ENCODE data around the gene IHH. TPM values are rescaled to one million over a fixed set of nuclear protein-coding genes. Genes with fewer than 3 reads are reported as not detected.

IHH gene
- polyA plus RNA-seq, 3 donors, result not detected

DNA sequence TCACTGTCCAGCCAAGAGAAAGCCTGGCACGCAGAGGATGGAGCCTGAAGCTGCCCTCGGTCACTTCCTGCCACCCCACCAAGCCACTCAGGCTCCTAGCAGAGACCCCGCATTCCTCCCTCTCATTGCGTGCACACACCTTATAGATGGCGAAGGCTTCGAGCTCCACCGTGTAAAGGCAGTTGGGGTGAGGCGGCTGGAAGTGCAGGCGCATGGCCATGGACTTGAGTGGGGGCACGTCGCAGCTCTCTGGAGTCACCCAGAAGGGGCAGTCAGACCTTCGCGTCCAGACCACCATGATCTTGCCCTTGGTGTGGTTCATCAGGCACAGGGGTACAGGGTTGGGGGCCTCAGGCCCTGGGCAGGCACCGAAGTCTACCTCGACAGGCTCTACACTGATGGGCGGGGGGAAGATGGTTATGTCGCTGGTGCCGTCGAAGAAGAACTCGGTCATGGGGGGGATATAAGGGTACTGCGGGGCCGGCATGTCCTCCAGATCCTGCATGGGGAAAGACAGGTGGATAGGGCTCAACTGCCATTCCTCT, 33.1 kb downstream of the IHH start:
- H3K27ac Mint-ChIP-seq, result no peak overlapping the region
- peaks cover 0 to 1% (median 0%) of the 10 kb centered on the region in 7 donors for H3K9me3 Mint-ChIP-seq
- H3K27me3 Mint-ChIP-seq (ENCODE audit: low read depth in 3 of 3), result peaks cover 13 to 23% (median 18%) of the 10 kb centered on the region in 3 donors
- Histone ChIP-seq H3K4me1 (ENCODE audit: control insufficient read depth in 1 of 2, insufficient read depth in 2 of 2, low read length in 2 of 2) (no peaks in the 10 kb centered on the region), H3K79me2 (ENCODE audit: insufficient read depth, low read length) (no peaks in the 10 kb centered on the region), H4K20me1 (ENCODE audit: insufficient read depth, low read length) (no peaks in the 10 kb centered on the region), H3K4me3 (replicated peaks in 1 of 3; ENCODE audit: low read depth in 2 of 3, low read length in 3 of 3) (no peak overlapping the region), H3K27me3 (ENCODE audit: control insufficient read depth in 2 of 2, insufficient read depth in 2 of 2, low read length in 2 of 2) (peaks cover 0 to 3% of the 10 kb centered on the region in 2 donors), H3K36me3 (replicated peaks in 1 of 2; ENCODE audit: control insufficient read depth in 1 of 2, insufficient read depth in 2 of 2, low read length in 2 of 2) (no peaks in the 10 kb centered on the region), H3K9ac (ENCODE audit: insufficient read depth, low read length, poor library complexity, severe bottlenecking) (no peak overlapping the region), H3K27ac (ENCODE audit: low read depth in 1 of 2, low read length in 2 of 2) (no peak overlapping the region), H2AFZ (ENCODE audit: insufficient read depth, low read depth, low read length, poor library complexity, severe bottlenecking) (no peak overlapping the region), H3K4me2 (replicated peaks; ENCODE audit: extremely low read depth, low read length, poor library complexity, severe bottlenecking) (no peak overlapping the region), H3K9me3 (replicated peaks in 1 of 2; ENCODE audit: control insufficient read depth in 1 of 2, insufficient read depth in 1 of 2, low read length in 2 of 2) (no peaks in the 10 kb centered on the region)
- DNase-seq, result no peak
- TF ChIP-seq, protein P1, sequence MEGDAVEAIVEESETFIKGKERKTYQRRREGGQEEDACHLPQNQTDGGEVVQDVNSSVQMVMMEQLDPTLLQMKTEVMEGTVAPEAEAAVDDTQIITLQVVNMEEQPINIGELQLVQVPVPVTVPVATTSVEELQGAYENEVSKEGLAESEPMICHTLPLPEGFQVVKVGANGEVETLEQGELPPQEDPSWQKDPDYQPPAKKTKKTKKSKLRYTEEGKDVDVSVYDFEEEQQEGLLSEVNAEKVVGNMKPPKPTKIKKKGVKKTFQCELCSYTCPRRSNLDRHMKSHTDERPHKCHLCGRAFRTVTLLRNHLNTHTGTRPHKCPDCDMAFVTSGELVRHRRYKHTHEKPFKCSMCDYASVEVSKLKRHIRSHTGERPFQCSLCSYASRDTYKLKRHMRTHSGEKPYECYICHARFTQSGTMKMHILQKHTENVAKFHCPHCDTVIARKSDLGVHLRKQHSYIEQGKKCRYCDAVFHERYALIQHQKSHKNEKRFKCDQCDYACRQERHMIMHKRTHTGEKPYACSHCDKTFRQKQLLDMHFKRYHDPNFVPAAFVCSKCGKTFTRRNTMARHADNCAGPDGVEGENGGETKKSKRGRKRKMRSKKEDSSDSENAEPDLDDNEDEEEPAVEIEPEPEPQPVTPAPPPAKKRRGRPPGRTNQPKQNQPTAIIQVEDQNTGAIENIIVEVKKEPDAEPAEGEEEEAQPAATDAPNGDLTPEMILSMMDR (IDR thresholded peaks at IDR 0.05), result no peak
- intact Hi-C loops (cut with micrococcal nuclease), result loop anchor here in 1 of 2 donors (2.0 kb wide), 1 partner anchor 127 kb away; no protein-coding TSS in a partner anchor
- WGBS (ENCODE audit: insufficient coverage), result 92% methylated on average over 18 of the region's 22 CpGs
- H3K4me3 Mint-ChIP-seq, result no peak overlapping the region
- H3K4me1 Mint-ChIP-seq, result no peaks in the 10 kb centered on the region
- H3K36me3 Mint-ChIP-seq, result no peaks in the 10 kb centered on the region

DNA sequence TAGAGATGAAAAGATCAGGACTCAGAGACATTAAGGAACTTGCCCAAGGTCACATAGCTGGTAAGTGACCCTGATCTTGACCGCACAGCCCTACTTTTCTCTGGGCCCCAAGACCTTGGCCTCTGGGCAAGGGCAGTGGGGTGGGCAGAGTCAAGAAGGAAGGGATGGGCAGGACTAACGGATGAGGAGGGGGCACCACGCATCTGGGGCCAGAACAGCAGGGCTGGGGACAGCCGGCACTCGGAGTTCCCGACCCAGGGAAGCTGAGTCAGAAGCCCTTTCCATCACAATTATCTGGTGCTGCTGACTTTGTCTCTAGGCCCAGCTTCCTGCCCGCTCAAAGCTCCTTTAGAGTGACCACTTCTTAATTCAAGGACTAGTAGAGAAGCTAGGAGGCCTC, 33.8 kb downstream of the IHH start:
- Histone ChIP-seq H3K27ac (ENCODE audit: low read depth in 1 of 2, low read length in 2 of 2) (no peak overlapping the region), H3K4me1 (ENCODE audit: control insufficient read depth in 1 of 2, insufficient read depth in 2 of 2, low read length in 2 of 2) (no peaks in the 10 kb centered on the region), H2AFZ (ENCODE audit: insufficient read depth, low read depth, low read length, poor library complexity, severe bottlenecking) (no peak overlapping the region), H3K27me3 (ENCODE audit: control insufficient read depth in 2 of 2, insufficient read depth in 2 of 2, low read length in 2 of 2) (no peaks in the 10 kb centered on the region), H3K9me3 (replicated peaks in 1 of 2; ENCODE audit: control insufficient read depth in 1 of 2, insufficient read depth in 1 of 2, low read length in 2 of 2) (no peaks in the 10 kb centered on the region), H3K36me3 (replicated peaks in 1 of 2; ENCODE audit: control insufficient read depth in 1 of 2, insufficient read depth in 2 of 2, low read length in 2 of 2) (no peaks in the 10 kb centered on the region), H3K4me3 (replicated peaks in 1 of 3; ENCODE audit: low read depth in 2 of 3, low read length in 3 of 3) (no peak overlapping the region), H3K4me2 (replicated peaks; ENCODE audit: extremely low read depth, low read length, poor library complexity, severe bottlenecking) (no peak overlapping the region), H3K9ac (ENCODE audit: insufficient read depth, low read length, poor library complexity, severe bottlenecking) (no peak overlapping the region), H4K20me1 (ENCODE audit: insufficient read depth, low read length) (no peaks in the 10 kb centered on the region), H3K79me2 (ENCODE audit: insufficient read depth, low read length) (no peaks in the 10 kb centered on the region)
- no peaks in the 10 kb centered on the region for H3K36me3 Mint-ChIP-seq
- WGBS (ENCODE audit: insufficient coverage), result 100% methylated on average over 1 of the region's 7 CpGs
- no peak overlapping the region for H3K27ac Mint-ChIP-seq
- TF ChIP-seq, protein P1 (IDR thresholded peaks at IDR 0.05), result no peak
- peaks cover 0 to 1% (median 0%) of the 10 kb centered on the region in 7 donors for H3K9me3 Mint-ChIP-seq
- intact Hi-C loops (cut with micrococcal nuclease), result no loop called here
- H3K4me1 Mint-ChIP-seq, result no peaks in the 10 kb centered on the region
- H3K27me3 Mint-ChIP-seq (ENCODE audit: low read depth in 3 of 3), result peaks cover 7 to 17% (median 14%) of the 10 kb centered on the region in 3 donors
- DNase-seq, result no peak
- no peak overlapping the region for H3K4me3 Mint-ChIP-seq

Data from CD14-positive monocyte (primary cell).